Endothelial cell of umbilical vein (primary cell): ENCODE data around the gene DYNLT3. TPM values are rescaled to one million over a fixed set of nuclear protein-coding genes. Genes with fewer than 3 reads are reported as not detected.

Experiments
- BruUV-seq: library from RNA; stranded (reverse); fragments of 400-500 nt; replicated peaks from 2 replicates; lab custom pipeline; 2021; lab: Mats Ljungman, UMichigan
- CTCF ChIA-PET: fragments of 300-600, 350-600 bp; sonication (Branson Sonifier 250); formaldehyde crosslinking; loops from one replicate; lab custom pipeline; 2021; ENCODE audit warnings: antibody characterized with exemption, inconsistent platforms; lab: Charles Lee
- POLR2A ChIA-PET: fragments of 300-600, 350-600 bp; sonication (Branson Sonifier 250); formaldehyde crosslinking; loops from one replicate; lab custom pipeline; 2021; ENCODE audit warnings: antibody characterized with exemption, inconsistent platforms; lab: Charles Lee
- DNase-seq: peaks from one replicate; pipeline ENCODE4 v3.0.0-alpha.2; 2011; ENCODE audit warnings: low read depth, low spot score
- FAIRE-seq: peaks from 2 replicates; lab custom pipeline; 2011; peaks lifted over from hg19 to GRCh38; lab: Jason Lieb, UNC
- H2AFZ ChIP-seq: 2 replicates; pipeline ENCODE4 v1.6.0; 2012; ENCODE audit warnings: low read depth, low read length, control low read depth, inconsistent platforms
- H3K27ac ChIP-seq: 2 replicates; pipeline ENCODE4 v1.5.1; 2011; ENCODE audit warnings: low read depth, mild to moderate bottlenecking, control low read depth, low read length, moderate library complexity; ENCODE audit not compliant: insufficient read depth
- H3K27me3 ChIP-seq, 2 experiments: 2 replicates each; pipeline versions ENCODE4 v1.6.0 to v1.6.1; 2011; ENCODE audit warnings: low read length in 2 of 2, mixed read lengths in 1 of 2; ENCODE audit not compliant: control insufficient read depth in 2 of 2, insufficient read depth in 2 of 2
- H3K36me3 ChIP-seq, 2 experiments: 2 replicates in 1 of 2; 3 replicates in 1 of 2; pipeline ENCODE4 v1.5.1; 2011; ENCODE audit warnings: low read length in 2 of 2, mild to moderate bottlenecking in 1 of 2, moderate library complexity in 1 of 2; ENCODE audit not compliant: control insufficient read depth in 2 of 2, insufficient read depth in 2 of 2; ENCODE audit errors: extremely low read depth in 1 of 2
- H3K4me1 ChIP-seq: 3 replicates; pipeline ENCODE4 v1.5.1; 2011; ENCODE audit warnings: mild to moderate bottlenecking, low read length; ENCODE audit not compliant: control insufficient read depth, insufficient read depth; ENCODE audit errors: extremely low read depth
- H3K4me2 ChIP-seq: 2 replicates; pipeline ENCODE4 v1.6.1; 2011; ENCODE audit warnings: low read length, control low read depth, mixed read lengths; ENCODE audit not compliant: insufficient read depth
- H3K4me3 ChIP-seq, 3 experiments: fragments of 200-600 bp in 1 of 3; sonication (generic), shearing (Covaris generic) in 1 of 3; replicated peaks in 1 of 3; 2 replicates each; pipeline ENCODE4 v1.5.1; 2011 to 2016; ENCODE audit warnings: control low read depth in 3 of 3, low read length in 3 of 3, mild to moderate bottlenecking in 2 of 3, inconsistent platforms in 1 of 3, low read depth in 1 of 3, moderate library complexity in 1 of 3; ENCODE audit not compliant: insufficient read depth in 1 of 3
- H3K79me2 ChIP-seq: 2 replicates; pipeline ENCODE4 v1.6.0; 2012; ENCODE audit warnings: low read length, inconsistent platforms; ENCODE audit not compliant: control insufficient read depth, insufficient read depth
- H3K9ac ChIP-seq: replicated peaks from 2 replicates; pipeline ENCODE3; 2011; ENCODE audit warnings: low read length, control low read depth; ENCODE audit not compliant: insufficient read depth; ENCODE audit errors: extremely low read depth
- H3K9me1 ChIP-seq: replicated peaks from 3 replicates; pipeline ENCODE4 v1.6.0; 2011; ENCODE audit warnings: mild to moderate bottlenecking, low read length; ENCODE audit not compliant: control insufficient read depth, insufficient read depth; ENCODE audit errors: extremely low read depth
- H3K9me3 ChIP-seq: replicated peaks from 2 replicates; pipeline ENCODE4 v1.5.1; 2012; ENCODE audit warnings: low read length, inconsistent platforms; ENCODE audit not compliant: control insufficient read depth, insufficient read depth
- H4K20me1 ChIP-seq: replicated peaks from 2 replicates; pipeline ENCODE3; 2011; ENCODE audit warnings: mild to moderate bottlenecking, low read length; ENCODE audit not compliant: control insufficient read depth, insufficient read depth; ENCODE audit errors: extremely low read depth
- CTCF ChIP-seq, 2 donors: IDR thresholded peaks; 1 replicate in 1 of 2; 2 replicates in 1 of 2; pipeline ENCODE4 v1.5.1; 2011; ENCODE audit warnings: low read length in 2 of 2, mild to moderate bottlenecking in 2 of 2, moderate library complexity in 2 of 2, control low read depth in 1 of 2, inconsistent platforms in 1 of 2, low read depth in 1 of 2; ENCODE audit not compliant: insufficient read depth in 1 of 2; ENCODE audit errors: extremely low read depth in 1 of 2
- EZH2 ChIP-seq: IDR thresholded peaks from 2 replicates; pipeline ENCODE4 v1.6.1; 2012; ENCODE audit warnings: borderline replicate concordance, low read depth, mild to moderate bottlenecking, moderate library complexity, low read length, inconsistent platforms; ENCODE audit not compliant: severe bottlenecking
- FOS ChIP-seq: IDR thresholded peaks from 2 replicates; pipeline ENCODE4 v1.6.1; 2011; ENCODE audit warnings: mild to moderate bottlenecking, low read length, moderate library complexity, borderline replicate concordance; ENCODE audit not compliant: insufficient read depth
- GATA2 ChIP-seq: IDR thresholded peaks from 2 replicates; pipeline ENCODE4 v1.7.0; 2011; ENCODE audit warnings: low read depth, mild to moderate bottlenecking, moderate library complexity, mixed read lengths, low read length; ENCODE audit not compliant: insufficient read length, insufficient read depth
- JUN ChIP-seq: IDR thresholded peaks from 2 replicates; pipeline ENCODE4 v1.6.1; 2011; ENCODE audit warnings: borderline replicate concordance, low read depth; ENCODE audit not compliant: insufficient read length, insufficient read depth
- MYC ChIP-seq: IDR thresholded peaks from one replicate; pipeline ENCODE4 v1.6.1; 2011; ENCODE audit warnings: mild to moderate bottlenecking, low read depth, low read length
- POLR2A ChIP-seq: IDR thresholded peaks from 2 replicates; pipeline ENCODE4 v1.6.1; 2012; ENCODE audit warnings: low read depth, mild to moderate bottlenecking, control low read depth, low read length
- POLR2AphosphoS5 ChIP-seq: IDR thresholded peaks from 2 replicates; pipeline ENCODE4 v1.6.1; 2012; ENCODE audit warnings: low read depth, mild to moderate bottlenecking, control low read depth, low read length, moderate library complexity; ENCODE audit not compliant: insufficient read depth
- dilution Hi-C: fragments of 300-500 bp; cut with MboI; formaldehyde crosslinking; loops from one replicate; pipeline ENCODE4 v1.15.0; 2019; ENCODE audit warnings: low sequenced_read_pairs; ENCODE audit not compliant: extremely low pct_ligation_motif_present
- intact Hi-C: fragments of 100-400 bp; cut with micrococcal nuclease; formaldehyde crosslinking; loops from one replicate; pipeline ENCODE4 v1.10.0; 2022
- polyA plus RNA-seq, 4 experiments: library from polyadenylated mRNA; depleted of rRNA in 3 of 4; stranded (reverse) in 3 of 4; unstranded in 1 of 4; fragments of >200 nt; gene quantifications; 2 replicates each; pipeline versions ENCODE4 v1.2.1 to v1.2.3, GENCODE V29; 2011 to 2012; ENCODE audit warnings: missing spikeins in 1 of 4
- total RNA-seq: library from RNA; stranded (reverse); gene quantifications from 2 replicates; pipeline ENCODE4 v1.2.3, GENCODE V29; 2021
- TF ChIP-seq, protein P1 (sequence below): IDR thresholded peaks from 2 replicates; pipeline ENCODE4 v1.6.1; 2011; ENCODE audit not compliant: insufficient read depth, insufficient read length

Gene DYNLT3
- total and polyA plus RNA-seq, 2 donors (not counting 3 experiments of a cell fraction or from before 2014, with no cell fraction given), result 9.3 to 22.8 TPM

- no peak overlapping the region for H3K4me3 ChIP-seq
- no TSS peak for BruUV-seq
- dilution Hi-C loops (no loop called here), intact Hi-C loops (no loop called here)
- DNase-seq (no peak), FAIRE-seq (no peak)
- H3K4me1 ChIP-seq, result peaks cover 3% of the 10 kb centered on the region
- H3K4me2 ChIP-seq, result no peak overlapping the region
- ChIA-PET POLR2A (no interaction called here), CTCF (no interaction called here)
- H3K27ac ChIP-seq, result no peak overlapping the region
- H3K9me3 ChIP-seq, result no peaks in the 10 kb centered on the region
- no peaks in the 10 kb centered on the region for H4K20me1 ChIP-seq
- no peaks in the 10 kb centered on the region for H3K27me3 ChIP-seq
- H3K36me3 ChIP-seq, result no peaks in the 10 kb centered on the region
- H3K9ac ChIP-seq, result no peak overlapping the region
- no peaks in the 10 kb centered on the region for H3K79me2 ChIP-seq
- H2AFZ ChIP-seq, result no peak overlapping the region
- TF ChIP-seq POLR2AphosphoS5, result no peak
- no peaks in the 10 kb centered on the region for H3K9me1 ChIP-seq
These were observed 28.3 kb upstream of the DYNLT3 start for GRCh38 chrX:37875675-37876074.

DNA sequence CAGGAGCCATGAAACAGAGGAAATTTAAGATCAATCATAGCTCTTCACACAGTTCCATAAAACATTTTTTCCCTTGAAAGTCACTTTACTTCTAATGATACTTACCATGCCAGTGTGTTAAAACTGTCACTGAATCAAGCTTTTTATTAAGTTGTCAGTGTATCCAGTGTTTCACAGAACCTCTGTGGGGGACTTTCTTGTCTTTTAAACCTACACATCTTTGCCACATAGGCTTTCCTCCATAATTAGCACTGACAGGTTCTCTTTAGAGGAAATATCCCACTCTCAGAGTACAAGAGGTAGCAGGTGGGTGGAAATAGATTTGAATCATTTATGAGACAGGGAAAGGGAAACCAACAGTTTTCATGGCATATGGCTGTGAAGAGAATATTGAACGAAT, 25.8 kb upstream of the DYNLT3 start:
- no peak for TF ChIP-seq MYC
- TF ChIP-seq POLR2AphosphoS5, result no peak
- TF ChIP-seq JUN, result no peak
- TF ChIP-seq, protein P1, sequence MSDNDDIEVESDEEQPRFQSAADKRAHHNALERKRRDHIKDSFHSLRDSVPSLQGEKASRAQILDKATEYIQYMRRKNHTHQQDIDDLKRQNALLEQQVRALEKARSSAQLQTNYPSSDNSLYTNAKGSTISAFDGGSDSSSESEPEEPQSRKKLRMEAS, result no peak
- TF ChIP-seq POLR2A, result no peak
- no peak for TF ChIP-seq EZH2
- no peak for TF ChIP-seq GATA2
- TF ChIP-seq CTCF (IDR thresholded peaks at IDR 0.05; ENCODE audit: extremely low read depth in 1 of 2, insufficient read depth in 1 of 2, low read depth in 1 of 2, low read length in 2 of 2), result no peak
- TF ChIP-seq FOS, result no peak
- Histone ChIP-seq H4K20me1 (no peaks in the 10 kb centered on the region), H3K9me3 (no peaks in the 10 kb centered on the region), H3K9ac (no peak overlapping the region), H3K4me1 (peaks cover 3% of the 10 kb centered on the region), H3K27ac (no peak overlapping the region), H3K79me2 (no peaks in the 10 kb centered on the region), H2AFZ (no peak overlapping the region), H3K9me1 (no peaks in the 10 kb centered on the region), H3K36me3 (no peaks in the 10 kb centered on the region), H3K4me2 (no peak overlapping the region), H3K27me3 (no peaks in the 10 kb centered on the region), H3K4me3 (no peak overlapping the region)
- no TSS peak for BruUV-seq
- ChIA-PET CTCF (no interaction called here), POLR2A (no interaction called here)
- DNase-seq, result no peak
- FAIRE-seq, result no peak
- dilution Hi-C loops (no loop called here), intact Hi-C loops (no loop called here)
